Measurements from ENCODE around the gene SORBS2.

GRCh38 chr4:185712350-185713024 is 99.5 kb downstream of the SORBS2 start:
- TF ChIP-seq CTCF (IDR thresholded peaks at IDR 0.05) (no peak), POLR2A (IDR thresholded peaks at IDR 0.05) (no peak), POLR2AphosphoS5 (IDR thresholded peaks at IDR 0.05) (no peak), EP300 (IDR thresholded peaks at IDR 0.05) (no peak)

Data from suprapubic skin (tissue), 4 donors.